NCI-H2196 (cell line): ENCODE data around the gene POC1A.

Experiments
- DNase-seq: peaks from one replicate; lab custom pipeline; 2025; ENCODE audit not compliant: unreplicated experiment; lab: John Stamatoyannopoulos, UW

The POC1A gene

DNA sequence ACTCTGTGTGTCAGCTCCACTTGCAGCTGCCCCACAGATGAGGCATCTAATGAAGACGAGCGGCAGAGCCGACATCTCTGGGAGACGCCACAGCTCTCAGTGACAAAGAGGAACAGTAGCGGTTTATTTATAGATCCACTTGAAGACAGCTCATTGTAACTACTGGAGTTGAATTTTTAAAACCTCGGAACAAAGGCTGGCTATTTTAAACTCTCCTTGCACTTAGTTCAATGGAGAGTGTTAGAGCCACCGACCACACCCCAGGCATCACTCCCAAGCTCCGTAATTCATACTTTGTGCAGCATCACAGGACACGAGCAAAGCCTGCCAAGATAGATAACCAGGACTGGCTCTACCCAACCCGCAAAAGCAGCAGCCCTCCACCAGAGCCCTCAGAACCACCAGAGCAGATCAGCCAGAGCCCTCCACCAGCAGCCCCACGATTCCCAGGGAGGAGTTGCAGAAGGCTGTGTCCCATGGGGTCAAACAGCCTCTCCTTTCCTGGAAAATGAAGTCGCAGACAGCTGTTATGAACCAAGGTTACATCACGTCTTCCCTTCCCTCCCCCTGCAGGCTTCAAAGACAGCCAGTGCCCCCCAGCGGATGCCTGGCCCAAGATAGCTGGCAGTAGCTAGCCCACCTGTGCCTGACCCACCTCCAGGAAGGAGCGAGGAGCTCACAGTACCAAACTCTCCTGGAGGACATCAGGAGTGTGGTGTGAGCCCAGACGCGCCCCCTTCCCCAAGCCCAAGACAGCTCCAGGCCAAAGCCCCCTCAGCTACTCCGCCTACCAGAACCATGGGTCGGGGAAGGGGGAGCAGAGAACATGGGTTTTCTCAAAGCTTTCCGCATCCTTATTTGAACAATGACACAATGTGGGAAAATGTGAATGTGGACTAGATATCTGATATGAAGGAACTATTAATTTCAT, 45.7 kb downstream of the POC1A start:
- DNase-seq: no peak

DNA sequence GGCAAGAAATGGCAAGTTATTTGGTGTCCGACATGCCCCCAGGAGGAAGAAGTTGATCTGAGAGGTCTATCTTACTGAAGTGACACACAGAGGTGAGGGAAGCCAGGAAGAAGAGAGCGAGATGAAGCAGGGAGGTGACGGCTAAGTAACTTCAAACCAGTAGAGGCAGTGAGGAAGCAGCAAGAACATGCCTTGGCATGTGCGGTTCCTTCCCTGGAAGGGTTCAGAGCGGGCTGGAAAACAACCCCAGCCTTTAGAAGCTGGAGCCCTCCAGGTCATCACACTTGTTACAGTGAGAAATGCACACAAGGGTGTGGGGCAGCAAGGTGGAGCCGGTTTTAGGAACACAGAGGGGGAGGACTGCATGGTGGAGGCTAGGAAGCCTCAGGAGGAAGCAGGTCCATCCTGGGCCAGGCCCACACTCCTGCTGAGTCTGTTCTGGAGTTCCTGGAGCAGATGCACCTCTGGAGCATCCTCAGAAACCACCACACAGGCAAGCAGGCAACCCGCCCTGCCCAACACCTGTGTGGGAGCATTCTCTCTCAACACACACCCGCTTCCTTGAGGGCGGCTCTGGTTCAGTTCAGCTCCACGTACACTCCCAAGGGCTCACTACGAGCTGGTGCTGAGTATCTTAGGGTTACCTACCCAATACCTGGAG, 47.1 kb downstream of the POC1A start:
- no peak for DNase-seq

DNA sequence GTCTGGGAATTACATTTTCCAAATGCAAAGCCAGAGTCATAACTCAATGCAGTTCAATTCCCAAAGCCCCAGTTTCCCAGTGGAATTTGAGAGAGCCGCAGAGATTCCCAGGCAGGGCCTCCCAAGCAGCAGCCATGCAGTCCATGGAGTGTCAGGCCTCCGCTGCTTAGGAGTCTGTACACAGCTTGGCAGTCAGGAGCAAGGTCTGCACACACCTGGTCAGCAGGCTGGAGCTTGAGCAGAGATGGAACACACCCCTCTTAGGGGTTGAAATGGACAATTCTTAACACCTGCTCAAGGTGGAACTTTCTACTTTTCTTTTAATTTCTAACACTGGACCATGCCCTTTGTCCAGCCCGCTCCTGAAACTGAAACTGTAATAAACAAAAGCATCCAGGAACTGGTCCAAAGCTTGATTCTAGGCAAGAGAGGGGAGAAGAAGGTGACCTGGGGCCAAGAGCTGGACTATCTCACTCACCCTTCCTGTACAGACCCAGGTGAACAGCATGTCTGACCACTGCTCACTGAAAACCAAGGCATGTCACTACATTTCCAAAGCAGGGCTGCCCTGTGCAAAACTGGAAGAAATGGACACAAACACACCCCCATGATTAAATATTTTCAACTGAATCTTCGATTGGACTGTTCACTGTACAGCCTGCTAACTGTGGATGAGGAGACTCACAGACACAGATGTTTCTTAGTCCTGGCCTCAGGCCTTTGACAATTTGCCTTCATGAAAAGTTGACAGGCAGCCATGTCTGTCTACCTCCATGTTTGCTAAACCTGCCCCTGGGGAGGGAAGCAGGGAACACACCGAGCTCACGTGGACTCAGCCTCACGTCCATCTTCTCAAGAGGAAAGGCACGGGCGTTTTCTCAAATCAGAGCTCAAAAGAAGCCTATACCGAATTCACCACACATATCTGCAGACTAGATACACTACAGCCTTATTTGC, 49.3 kb downstream of the POC1A start:
- DNase-seq: no peak

DNA sequence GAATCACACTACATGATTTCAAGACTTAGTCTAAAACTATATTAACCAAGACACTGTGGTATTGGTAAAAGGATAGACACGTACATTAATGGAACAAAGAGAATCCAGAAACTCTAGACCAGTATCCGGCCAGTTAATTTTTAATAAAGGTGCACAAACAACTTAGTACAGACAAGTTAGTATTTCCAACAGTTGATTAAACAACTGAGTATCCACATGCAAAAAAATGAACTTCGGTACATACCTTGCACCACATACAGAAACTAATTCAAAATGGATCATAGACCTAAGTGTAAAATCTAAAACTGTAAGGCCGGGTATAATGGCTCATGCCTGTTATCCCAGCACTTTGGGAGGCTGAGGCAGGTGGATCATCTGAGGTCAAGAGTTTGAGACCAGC, 51.3 kb downstream of the POC1A start:
- DNase-seq: no peak

DNA sequence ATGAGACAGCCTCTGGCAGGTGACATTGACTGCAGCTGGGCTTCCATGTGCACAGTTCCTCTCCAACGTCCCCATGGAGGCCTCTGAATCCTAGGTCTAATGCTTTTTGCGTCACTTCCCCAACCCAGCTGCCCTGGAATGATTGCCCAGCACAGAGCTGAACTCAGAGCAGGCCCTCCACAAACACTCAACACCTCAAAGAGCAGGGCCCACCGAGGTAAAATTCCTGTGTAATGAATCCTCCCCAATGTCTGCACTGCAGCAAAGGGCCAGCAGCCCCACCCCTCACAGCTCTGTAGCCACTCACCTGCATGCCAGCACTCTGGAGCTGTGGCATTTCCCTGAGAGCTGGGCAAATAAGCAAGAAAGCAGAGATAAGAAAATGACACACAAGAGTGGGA, 55.2 kb downstream of the POC1A start:
- no peak for DNase-seq

DNA sequence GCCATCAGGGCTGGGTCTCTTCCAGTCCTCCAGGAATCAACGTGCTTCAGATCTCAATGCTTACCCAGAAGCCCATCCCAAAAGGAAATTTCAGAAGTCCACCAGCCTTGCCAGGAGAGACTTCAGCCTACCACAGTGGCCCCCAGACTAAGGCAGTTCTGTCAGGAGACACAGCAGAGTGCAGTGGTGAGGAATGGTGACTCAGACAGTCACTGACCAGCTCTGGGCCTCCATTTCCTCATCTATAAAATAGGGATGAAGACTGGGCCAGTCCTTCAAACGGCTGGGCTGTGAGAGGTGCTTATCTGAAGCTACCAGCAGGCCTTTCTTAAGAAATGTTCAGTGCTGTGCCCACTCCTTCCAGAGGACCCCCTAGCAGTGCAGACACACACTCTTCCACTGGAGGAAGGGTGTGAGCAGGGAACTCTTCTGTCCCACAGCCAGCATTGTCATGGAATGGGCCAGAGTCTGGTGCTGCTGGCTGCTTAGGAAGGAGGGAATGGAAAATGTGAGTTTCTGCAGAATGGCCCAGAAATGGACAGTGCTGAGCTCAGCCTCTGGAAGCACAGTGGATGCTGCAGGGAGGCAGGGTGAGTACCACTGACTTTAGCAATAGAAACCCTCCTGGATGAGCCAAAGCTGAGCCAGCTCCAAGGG, 56.2 kb downstream of the POC1A start:
- DNase-seq: no peak

DNA sequence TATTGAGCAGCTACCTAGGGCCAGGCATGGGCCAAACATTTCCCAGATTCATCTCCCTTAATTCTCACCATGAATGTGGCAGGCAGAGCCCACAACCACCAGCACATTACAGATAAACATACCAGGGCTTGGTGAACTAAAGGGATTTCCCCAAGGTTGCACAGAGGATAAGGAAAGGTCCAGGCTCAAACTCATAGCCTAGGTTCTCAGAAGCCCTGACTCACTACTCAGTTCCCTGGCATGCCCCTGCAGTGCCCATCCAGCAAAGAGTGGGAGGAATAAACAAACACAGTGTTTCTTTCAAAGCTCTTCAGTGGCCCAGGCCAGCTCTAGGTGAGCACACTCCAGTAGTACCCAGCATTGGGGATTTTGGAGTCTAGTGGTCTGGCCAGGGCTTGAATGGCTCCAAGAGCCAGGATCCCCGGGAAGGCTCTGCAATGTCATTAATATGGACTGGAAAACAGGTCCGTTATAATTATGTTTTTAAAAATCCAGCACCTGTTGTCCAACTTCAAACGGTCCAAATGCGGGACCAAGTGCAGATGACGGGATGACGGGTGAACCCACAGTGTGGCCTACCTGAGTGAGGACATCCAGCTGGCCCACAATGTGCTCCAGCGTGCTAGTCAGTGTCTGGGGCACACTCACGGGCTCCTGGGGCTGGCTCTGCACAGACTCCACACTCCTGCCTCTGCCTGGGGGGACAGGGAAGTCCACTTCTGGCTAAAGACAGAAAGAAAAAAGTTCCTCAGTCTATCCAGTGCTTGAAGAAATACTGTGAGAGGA, 58.0 kb downstream of the POC1A start:
- no peak for DNase-seq

DNA sequence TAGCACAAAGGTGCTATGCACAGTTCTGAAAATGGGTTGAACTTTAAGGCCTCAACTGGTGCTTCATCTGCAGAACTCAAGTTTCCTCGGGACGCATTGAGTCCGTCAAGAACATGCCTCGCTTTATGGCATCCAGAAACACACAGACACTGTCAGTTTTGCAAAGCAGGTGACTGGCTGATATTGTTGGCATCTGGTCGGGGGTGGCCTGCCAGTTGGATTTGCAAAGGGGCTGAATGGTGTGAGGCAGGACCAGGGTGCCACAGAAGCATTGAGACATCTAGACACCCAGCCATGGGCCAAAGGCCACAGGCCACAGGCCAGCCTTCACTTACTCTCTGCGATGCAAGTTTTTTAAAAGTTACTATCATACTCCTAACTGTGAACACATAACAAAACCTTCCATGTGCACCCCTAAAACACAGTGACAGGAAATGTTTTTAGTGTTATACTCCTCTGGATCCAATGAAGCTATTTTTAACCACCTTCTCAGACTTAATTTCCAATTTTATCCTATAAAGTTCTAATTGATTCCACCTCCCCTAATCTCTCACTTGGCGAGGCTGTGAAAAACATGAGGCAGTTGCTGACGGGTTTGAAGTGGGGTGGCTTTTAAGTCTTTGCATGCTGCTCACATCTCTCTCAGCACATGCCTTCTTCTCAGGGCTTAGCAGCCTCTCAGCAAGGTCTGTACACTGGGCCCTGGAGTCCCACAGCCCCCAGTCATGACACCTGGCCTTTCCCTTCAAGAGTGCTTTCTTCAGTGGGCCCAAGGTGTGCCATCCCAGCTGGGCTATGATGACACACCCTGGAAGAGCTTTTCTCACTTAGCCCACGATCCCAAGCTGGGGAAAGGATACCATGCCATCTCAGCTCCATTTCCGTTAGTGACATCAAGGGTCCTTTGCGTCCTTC, 59.4 kb downstream of the POC1A start:
- DNase-seq: no peak

DNA sequence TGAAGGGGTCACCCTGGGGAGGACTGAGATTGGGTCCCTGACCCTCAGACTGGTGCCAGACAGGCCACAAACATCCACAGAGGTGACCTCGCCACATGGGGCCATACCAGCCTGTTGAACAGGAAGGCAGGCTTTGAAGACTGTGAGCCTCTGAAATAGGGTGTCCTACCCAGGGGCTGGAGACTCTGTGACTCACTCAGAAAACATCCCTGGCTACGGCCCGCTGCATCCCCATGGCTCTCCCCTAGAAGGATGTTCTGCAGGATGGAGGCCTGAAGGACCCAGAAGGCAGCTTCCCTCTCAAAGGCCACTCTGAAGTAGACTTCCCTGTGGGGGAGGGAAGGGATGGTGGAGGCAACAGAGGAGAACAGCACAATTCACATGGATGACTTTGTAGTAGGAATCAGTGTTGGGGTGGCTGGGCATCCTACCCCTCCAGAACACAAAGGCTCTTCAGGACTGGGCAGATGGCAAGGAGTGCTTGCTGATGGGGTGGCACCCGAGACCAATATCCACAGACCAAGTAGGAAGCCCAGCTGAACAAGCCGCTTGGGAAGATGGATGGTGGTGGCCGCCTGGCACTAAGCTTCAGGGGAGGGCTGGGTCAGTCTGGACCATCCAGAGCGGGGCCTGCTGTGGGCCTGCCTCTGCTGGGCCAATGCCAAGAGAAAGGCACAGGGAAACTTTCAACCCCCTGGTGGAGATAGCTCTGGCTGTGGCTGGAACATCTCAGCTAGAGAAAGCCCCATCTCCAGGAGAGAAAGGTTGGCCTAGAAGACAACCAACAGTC, 60.3 kb downstream of the POC1A start:
- DNase-seq: no peak

DNA sequence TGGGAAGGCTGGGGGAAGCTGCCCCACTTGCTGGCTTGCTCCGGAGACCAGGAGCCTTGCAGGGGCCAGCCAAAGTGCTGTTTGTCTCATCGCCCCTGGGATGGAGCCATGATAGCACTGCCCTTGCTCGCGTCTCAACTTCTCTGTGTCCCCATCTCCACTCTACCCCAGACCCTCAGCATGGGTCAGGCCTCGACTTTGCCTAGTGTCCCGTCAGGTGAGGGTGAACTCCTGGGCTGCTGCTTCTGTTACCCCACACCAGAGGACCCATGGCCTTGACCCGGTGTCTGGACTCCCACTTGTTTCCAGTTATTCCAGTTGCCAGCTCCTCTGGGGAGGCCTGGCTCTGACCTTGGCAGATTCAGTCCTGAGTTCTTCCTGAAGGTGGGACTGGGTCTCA, 61.3 kb downstream of the POC1A start:
- DNase-seq: no peak

DNA sequence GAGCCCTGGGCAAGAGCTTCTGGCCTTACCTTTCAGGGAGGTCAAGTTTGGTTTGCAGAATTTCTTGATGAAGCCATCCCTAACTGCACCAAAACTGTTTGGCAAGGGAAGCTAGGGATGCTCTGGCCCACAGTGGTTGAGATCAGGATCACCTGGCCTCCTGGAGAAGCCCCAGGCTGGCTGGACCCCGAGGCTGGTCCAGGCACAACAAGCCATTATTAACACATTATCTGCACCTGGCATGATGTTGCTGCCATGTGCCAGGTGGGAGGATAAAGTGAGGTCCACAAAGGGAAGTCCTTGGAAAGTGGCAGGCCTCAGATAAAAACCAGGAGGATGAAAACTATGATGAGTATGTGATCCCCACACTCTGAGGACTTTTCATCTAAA, 62.0 kb downstream of the POC1A start:
- DNase-seq: no peak

DNA sequence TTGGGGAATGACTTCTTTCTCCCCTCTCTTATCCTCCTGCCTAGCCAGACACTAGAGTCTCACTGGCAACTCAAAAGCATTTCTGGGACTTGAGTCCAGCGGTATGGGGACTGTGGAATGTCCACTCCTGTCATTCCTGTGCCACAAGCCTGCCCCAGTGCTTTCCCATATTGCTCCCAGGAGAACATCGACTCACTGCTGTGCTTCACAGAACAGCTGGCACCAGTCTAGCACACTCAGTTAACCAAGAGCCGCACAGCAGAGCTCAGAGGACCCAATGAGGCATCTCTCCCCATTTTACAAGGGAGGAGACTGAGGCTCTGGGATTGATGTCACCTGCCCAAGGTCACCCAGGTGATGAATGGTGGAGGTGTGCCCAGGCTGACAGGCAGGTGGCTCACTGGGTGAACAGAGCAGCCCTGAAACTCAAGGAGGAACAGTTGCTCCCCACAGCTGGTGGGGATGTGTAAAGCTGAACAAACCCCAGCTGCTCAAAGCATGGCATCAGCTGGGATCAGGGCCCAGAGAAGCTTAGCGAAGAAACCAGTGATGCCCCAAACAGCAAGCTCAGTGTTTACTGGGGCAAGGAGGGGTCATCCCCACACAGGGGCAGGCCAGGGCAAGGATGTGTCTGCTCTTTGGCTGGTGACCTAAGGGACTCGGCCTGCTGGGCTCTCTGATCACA, 62.5 kb downstream of the POC1A start:
- no peak for DNase-seq

DNA sequence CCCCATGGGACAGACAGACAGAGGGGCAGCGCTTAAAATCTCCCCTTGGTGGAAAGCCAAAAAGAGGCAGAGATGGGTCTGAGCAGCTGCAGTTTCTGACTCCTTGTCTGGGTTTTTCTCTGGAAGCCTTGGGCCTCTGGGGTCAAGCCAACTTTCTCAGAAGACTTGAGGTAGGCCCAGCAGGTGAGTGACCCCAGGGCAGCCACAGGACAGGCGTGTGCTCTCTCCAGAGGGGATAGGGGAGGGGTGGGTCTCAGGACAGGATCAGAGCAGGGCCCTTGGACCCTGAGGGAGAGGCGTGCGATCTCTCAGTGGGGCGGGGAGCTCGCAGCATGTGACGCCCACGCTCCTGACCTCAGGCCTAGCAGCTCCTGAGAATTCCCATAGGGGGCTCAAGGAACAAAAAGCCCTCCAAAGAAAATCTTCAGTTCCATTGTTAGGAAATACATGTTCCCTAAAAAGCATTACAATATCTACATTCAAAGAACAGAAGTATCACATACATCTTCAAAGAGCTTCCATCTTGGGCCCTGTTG, 63.2 kb downstream of the POC1A start:
- no peak for DNase-seq

DNA sequence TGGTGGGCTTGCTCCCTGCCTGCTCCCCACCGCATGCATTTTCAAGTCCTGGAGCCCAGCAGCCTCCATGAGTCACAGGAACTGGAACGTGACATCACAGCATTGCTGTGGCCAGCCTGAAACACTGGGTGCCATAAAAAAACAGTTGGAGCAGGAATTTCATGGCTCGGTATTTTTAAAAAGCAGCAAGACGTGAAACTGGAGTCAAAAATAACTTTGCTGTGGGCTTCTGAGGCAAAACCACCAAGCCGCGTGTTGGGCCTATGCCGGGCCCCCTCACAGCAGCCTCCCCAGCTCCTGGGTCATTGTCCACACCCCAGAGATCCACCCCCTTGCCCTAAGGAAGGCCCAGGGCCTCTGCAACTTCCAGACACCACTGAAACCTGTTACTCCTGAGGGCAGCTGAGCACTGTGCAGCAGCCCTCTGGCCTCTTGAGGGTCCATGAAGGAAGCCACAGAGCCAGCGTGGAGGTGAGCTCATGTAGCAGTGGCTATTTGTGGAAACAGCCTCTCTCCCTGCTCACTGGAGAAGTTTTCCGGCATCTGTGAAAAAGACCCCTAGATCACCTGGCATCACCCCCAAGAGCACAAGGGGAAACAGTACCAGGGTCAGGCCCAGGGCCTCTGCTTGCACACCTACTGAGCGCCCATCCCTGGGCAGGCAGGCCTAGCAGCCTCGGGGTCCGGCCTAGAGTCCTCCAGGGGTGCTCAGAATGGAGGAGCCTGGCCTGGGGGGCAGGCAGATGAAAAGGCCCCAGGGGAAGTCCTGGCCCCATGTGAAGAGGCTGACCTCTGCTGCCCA, 63.9 kb downstream of the POC1A start:
- DNase-seq: no peak

DNA sequence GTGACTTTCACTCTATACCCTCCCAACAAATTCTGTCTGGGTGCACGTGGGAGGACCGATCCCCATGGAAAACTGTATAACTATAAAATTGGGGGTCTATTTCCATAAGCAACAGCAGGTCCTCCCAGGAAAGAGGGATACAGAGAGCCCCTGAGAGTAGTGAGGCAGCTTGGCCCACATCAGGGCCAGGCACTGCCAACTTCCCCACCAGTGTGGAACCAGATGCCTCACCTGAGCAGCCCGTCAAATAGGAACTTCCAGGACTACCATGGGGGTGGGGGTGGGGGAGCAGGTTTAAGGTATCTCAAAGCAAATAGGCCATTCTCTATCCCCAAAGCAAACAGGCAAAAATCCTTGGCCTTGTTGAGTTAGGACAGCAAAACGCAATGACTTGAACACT, 64.5 kb downstream of the POC1A start:
- DNase-seq: no peak
